Measurements from ENCODE around the gene HMCN1.

GRCh38 chr1:186055846-186056245 is 321.7 kb downstream of the HMCN1 start:
- TF ChIP-seq CTCF (IDR thresholded peaks at IDR 0.05) (no peak), POLR2A (IDR thresholded peaks at IDR 0.05) (no peak)
